Stimulated activated CD8-positive, alpha-beta memory T cell treated with anti-CD3 and anti-CD28 coated beads, Interleukin-4, amount 100 ng/mL, for 4 hours (primary cell): ENCODE results near the gene ST7L.

Source experiments
- DNase-seq, 2 donors: peaks; one replicate each; pipeline ENCODE4 v3.0.0-alpha.2; 2020; ENCODE audit warnings: low read depth in 2 of 2, low spot score in 1 of 2

Gene ST7L

GRCh38 chr1:112549590-112549989 is 69.4 kb downstream of the ST7L start:
- no peak for DNase-seq

GRCh38 chr1:112548547-112548946 is 70.4 kb downstream of the ST7L start:
- DNase-seq: no peak

GRCh38 chr1:112546076-112546475 is 72.9 kb downstream of the ST7L start:
- DNase-seq: no peak

DNA sequence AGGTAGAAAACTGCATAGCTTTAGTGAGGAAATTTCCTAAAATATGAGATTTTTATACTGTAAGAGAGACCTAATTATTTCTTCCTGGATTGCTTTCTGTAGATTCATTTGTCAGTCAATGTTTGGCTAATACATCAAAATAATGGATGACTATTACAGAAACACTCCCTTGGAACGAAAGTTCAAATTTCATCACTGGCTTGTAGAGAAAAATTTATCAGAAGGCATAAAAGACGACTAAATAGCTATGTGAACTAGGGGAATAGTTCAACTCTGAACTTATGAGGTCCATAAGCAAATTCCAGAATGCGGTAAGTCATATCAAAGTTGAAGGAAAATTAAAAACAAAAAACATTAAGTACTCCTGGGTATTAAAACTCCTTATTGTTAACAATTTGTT is 74.2 kb downstream of the ST7L start:
- DNase-seq: no peak

DNA sequence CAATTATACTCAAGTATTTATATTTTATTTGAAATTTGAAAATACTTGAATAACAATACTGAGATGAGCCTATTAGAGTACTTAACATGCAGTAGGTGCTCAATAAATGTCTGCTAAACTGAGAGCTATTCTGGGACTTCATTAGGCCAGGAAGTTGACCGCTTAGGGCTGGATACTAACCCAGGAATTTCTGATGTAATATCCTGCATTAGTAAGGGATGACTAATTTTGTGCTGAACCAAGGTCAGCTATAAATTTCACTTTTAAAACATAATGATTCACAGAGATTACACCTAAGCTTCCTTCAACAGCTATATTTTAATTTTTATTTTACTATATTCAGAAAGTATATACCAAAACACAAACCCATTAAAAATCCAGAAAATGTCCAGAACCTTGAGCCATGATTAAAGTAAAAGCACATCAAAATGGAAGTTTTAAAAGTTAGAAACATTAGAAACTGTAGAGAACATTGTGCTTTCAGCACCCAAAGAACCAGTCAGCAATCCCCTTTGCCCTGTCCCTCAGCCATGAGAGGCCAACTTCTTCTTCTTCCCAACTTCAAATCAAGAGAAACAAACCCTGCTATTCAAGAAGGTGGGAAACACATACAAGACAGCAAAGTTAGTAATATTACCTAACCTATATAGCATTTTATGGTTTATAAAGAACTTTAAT is 74.8 kb downstream of the ST7L start:
- DNase-seq: no peak

DNA sequence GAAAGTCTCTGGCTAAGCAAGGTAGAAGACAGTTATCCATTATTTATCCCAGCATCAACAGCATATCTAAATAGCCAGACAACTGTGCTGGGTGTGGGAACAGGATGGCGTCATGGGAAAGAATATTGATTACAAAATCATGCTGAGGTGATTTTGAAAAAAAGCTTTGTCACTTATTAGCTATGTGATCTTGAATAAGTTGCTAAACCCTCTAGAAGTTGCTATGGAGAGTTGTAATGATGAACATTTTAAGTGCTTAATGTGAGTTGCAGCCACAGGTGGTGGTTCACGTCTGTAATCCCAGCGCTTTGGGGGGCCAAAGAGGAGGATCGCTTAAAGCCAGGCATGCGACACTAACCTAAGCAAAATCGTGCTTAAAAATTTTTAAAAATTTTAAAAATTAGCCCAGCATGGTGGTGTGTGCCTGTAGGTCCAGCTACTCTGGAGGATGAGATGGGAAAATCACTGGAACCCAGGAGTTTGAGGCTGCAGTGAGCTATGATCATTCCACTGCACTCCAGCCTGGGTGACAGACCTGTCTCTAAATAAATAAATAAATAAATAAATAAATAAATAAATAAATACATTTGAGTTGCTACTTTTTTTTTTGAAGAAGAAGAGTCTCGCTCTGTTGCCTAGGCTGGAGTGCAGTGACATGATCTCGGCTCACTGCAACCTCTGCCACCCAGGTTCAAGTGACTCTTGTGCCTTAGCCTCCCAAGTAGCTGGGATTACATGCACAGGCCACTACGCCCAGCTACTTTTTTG is 76.6 kb downstream of the ST7L start:
- DNase-seq: no peak

DNA sequence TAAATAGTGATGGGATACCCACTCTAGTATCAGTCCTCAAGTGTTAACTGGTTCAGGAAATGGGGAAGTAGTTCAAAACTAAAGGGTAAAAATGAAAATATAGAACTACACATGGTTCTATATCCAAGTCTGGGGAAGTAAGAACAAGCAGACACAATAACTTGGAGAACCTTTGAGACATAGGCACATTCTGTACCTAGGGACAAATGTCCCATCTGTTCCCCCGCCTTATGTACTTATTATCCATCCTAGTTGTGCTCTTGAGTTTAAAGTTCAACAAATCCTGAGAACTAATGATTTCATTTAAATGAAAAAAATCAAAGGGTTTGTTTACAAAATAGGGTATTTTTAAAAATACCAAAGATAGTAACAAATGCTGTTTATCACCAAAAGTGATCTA is 77.6 kb downstream of the ST7L start:
- no peak for DNase-seq

DNA sequence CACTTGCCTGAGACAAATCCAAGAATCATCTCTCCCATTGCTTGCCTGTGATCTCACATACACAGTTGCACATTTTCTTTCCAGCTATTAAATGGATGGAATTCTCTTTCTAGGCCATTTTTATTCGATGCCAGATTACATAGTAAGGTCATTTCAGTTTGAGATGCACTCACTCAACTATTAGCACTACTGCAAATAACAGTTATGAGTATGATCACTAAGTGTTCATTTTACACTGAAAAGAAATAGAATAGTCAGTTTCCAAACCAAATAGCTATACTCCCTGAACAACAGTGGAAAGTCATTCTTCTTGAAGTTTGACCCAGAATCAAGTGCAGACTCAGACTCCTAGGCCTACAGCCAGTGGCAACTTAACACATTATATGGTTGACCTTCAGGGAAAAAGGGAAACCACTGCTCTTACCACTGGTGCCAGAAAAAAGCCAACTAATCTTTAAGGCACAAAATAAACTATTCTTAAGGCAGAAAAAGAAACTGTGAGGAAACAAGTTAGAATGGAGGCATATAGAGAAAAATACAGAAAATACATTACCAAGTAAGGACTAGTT is 78.6 kb downstream of the ST7L start:
- no peak for DNase-seq

DNA sequence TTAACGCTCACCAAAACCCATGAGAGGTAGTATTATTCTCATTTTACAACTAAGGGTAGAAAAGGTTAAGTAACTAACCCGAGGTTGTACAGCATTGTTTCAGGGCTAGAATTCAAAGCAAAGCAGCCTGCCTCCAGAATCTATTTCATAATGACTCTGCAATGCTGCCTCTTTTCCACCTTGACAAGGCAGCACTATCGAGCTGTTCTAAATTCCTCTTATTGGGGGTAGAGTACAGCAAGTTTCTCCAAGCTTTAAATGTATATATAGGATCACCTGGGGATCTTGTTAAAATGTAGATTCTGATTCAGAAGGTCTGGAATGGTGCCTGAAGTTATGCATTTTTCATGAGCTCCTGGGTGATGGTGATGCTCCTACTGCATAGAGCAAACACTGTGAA is 80.1 kb downstream of the ST7L start:
- no peak for DNase-seq

GRCh38 chr1:112537456-112537855 is 81.5 kb downstream of the ST7L start:
- DNase-seq: no peak

DNA sequence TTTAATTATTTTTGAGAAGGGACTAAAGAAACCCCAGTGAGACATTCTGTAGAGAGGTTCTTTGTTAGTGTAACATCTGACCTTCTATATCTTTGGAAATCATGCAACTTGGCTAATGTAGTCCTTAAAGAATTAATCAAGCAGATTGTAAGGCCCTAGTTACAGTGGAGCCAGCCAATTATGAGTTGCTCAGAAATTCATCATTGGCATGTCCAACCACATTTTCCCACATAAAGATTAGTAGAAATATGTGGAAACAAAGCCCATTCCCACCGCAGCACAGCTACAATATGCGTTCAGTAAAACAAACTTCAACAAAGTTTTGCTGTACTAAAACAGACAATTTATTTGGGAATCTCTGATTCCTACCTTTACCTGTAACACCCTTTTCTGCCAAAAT is 82.4 kb downstream of the ST7L start:
- DNase-seq: no peak

DNA sequence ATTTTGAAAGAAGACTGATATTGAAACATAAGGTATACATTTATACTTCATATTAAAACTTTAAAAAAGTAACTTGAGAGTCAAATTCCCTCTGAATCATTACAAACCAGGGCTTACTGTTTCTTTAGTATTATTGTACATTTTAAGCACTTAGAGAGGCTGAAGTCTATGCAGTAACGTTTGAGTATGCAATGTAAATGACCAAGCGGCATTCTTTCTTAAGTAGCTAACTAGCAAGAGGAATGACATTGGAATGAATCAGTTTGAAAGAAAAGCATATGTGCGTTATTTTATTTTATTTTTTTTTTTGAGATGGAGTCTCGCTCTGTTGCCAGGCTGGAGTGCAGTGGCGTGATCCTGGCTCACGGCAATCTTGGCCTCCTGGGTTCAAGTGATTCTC is 85.9 kb downstream of the ST7L start:
- no peak for DNase-seq

GRCh38 chr1:112532064-112532463 is 86.9 kb downstream of the ST7L start:
- DNase-seq: no peak

DNA sequence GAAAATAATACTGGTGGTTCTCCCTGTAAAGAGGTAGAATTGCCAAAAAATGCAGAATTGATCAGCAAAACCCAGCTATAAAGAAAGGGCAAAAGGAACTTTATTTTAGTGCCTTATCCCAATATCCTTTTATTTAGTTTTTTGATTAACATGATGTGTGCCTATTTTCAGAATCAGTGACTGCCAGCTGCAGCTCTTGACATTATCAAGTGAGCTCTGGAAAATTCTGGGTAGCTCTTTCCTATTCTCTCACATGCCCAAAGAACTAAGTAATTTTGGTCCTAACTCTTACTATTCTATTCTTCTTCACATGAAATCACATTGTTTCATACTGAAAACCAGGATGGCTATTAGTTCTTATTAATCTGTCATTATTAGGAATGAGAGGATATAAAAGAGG is 88.1 kb downstream of the ST7L start:
- DNase-seq: no peak

DNA sequence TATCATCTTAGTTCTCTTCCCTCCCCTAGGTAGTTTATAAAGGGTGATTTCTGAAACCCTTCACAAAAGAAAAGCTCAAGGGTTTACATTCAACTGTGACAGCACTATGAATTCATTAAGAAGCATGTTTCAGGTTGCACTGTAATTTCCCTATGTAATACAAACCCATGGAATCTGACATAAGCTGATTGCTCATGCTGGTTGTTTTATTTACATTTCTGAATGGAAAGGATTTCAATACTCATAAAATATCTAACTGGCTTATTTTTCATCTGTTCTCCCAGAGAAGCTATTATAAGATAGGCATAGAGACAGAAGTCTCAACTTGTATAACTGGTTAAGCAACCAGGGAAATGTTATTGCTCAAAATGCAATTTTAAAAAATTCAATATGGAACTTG is 89.6 kb downstream of the ST7L start:
- DNase-seq: no peak

GRCh38 chr1:112528076-112528475 is 90.9 kb downstream of the ST7L start:
- no peak for DNase-seq

DNA sequence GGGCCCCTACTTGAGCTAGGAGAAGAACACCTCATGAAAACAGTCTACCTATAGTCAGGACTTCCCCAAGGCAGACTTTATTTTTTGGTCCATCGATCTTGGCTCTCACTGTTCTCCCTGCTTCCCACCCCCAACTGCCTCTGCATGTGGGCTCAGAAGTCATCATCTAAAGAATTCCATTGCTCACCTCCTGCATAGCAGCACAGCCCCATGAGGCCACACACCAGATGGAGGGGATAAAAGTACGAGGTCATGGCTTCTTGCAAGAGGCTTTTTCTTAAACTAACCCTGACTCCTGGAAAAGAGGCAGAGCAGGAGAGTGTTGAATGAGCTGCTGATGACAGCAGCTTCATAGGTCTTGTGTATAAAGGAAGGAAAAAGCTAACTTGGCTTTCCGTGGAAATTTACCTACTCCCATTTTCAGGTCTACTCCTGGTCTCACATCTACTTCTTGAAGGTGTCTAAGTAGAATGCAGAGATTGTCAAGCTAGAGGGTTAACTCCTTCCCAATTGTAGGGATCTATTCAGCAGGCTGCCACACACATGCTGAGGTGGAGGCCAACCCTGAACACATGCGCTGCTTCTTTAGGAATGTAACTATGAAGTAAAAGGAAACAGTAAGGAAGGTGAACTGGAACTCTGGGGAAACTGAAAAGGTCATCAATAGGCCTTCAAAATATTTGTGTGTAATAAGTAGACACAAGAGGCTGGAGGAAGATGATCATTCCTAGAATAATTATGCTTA is 91.5 kb downstream of the ST7L start:
- DNase-seq: no peak

- no peak for DNase-seq
Measured at GRCh38 chr1:112524986-112525385, 94.0 kb downstream of the ST7L start.

DNA sequence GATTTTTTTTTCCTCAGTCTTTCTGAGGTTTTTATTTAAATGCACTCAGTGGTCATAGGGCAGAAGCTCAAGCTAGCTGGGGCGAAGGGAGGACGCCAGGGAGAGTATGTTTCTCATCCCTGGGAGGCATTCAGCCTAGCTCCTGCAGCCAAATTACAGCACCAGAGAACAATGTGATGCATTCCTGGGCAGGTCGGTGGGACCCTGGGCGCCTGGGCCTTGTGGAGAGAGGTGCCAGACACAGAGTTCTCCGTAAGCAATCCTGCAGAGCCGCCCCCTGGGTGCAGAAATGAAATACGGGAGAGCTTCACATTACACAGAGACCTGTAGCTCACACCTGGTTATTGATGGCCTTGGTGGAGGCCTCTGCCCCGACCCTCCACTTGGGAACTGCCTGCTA is 94.7 kb downstream of the ST7L start:
- DNase-seq: no peak

GRCh38 chr1:112522621-112523020 is 96.3 kb downstream of the ST7L start:
- DNase-seq: no peak

- no peak for DNase-seq
Measured at GRCh38 chr1:112520166-112520565, 98.8 kb downstream of the ST7L start.

- no peak for DNase-seq
Measured at GRCh38 chr1:112518186-112518585, 100.8 kb downstream of the ST7L start.
